Hematopoietic multipotent progenitor cell treated with erythropoietin and hydrocortisone succinate and interleukin-3 and kit ligand, for 17 days (in vitro differentiated cells): ENCODE measurements around the gene NECTIN2.
"Not testable (repeated sequence)": the region's sequence is repeated elsewhere in the genome, so short reads cannot be mapped to it uniquely, and the experiment has no call there.

Experiments
- DNase-seq: peaks from one replicate; pipeline ENCODE4 v3.0.0-alpha.2; 2015; ENCODE audit warnings: low spot score

NECTIN2 gene

GRCh38 chr19:44851427-44851826 lies 5.3 kb downstream of the NECTIN2 start:
- DNase-seq: no peak

- DNase-seq: no peak
Measured at GRCh38 chr19:44855606-44856005, 9.5 kb downstream of the NECTIN2 start.

- no peak for DNase-seq
Measured at GRCh38 chr19:44856421-44857083, 10.5 kb downstream of the NECTIN2 start.

- DNase-seq: no peak
Measured at GRCh38 chr19:44857837-44858236, 11.7 kb downstream of the NECTIN2 start.

- not testable (repeated sequence) for DNase-seq
Measured at GRCh38 chr19:44861576-44861975, 15.5 kb downstream of the NECTIN2 start.

- DNase-seq: no peak
Measured at GRCh38 chr19:44863990-44864389, 17.9 kb downstream of the NECTIN2 start.

GRCh38 chr19:44865196-44865767 lies 19.2 kb downstream of the NECTIN2 start:
- no peak for DNase-seq

GRCh38 chr19:44866664-44867063 lies 20.6 kb downstream of the NECTIN2 start:
- no peak for DNase-seq

- DNase-seq: no peak
Measured at GRCh38 chr19:44867578-44867977, 21.5 kb downstream of the NECTIN2 start.

- DNase-seq: no peak
Measured at GRCh38 chr19:44869733-44870470, 23.8 kb downstream of the NECTIN2 start.

- DNase-seq: no peak
Measured at GRCh38 chr19:44871809-44872208, 25.7 kb downstream of the NECTIN2 start.

- DNase-seq: no peak
Measured at GRCh38 chr19:44872661-44873060, 26.6 kb downstream of the NECTIN2 start.

GRCh38 chr19:44874317-44874716 lies 28.2 kb downstream of the NECTIN2 start:
- DNase-seq: no peak

GRCh38 chr19:44875666-44876451 lies 29.8 kb downstream of the NECTIN2 start:
- DNase-seq: no peak

GRCh38 chr19:44876930-44877535 lies 30.9 kb downstream of the NECTIN2 start:
- no peak for DNase-seq

GRCh38 chr19:44878120-44878865 lies 32.2 kb downstream of the NECTIN2 start:
- no peak for DNase-seq

GRCh38 chr19:44879309-44880065 lies 33.4 kb downstream of the NECTIN2 start:
- no peak for DNase-seq

GRCh38 chr19:44882063-44882462 lies 36.0 kb downstream of the NECTIN2 start:
- no peak for DNase-seq

- not testable (repeated sequence) for DNase-seq
Measured at GRCh38 chr19:44882619-44883397, 36.7 kb downstream of the NECTIN2 start.

GRCh38 chr19:44883922-44884321 lies 37.8 kb downstream of the NECTIN2 start:
- no peak for DNase-seq
